Measurements from ENCODE around the gene FBXW7.
A peak's percentile ranks its signal among the peaks of the same experiment; 100 is the strongest.

FBXW7 gene

GRCh38 chr4:152508818-152509217 lies 27.1 kb downstream of the FBXW7 start:
- DNase-seq = no peak

- no peak for DNase-seq
These were observed 27.5 kb downstream of the FBXW7 start for GRCh38 chr4:152508386-152508785.

GRCh38 chr4:152503653-152504290 lies 32.1 kb downstream of the FBXW7 start:
- DNase-seq = no peak

- DNase-seq = no peak
These were observed 33.9 kb downstream of the FBXW7 start for GRCh38 chr4:152501846-152502536.

- DNase-seq = peak; percentile 6
These were observed 35.0 kb downstream of the FBXW7 start for GRCh38 chr4:152500800-152501434.

GRCh38 chr4:152500275-152500674 lies 35.6 kb downstream of the FBXW7 start:
- no peak for DNase-seq

DNA sequence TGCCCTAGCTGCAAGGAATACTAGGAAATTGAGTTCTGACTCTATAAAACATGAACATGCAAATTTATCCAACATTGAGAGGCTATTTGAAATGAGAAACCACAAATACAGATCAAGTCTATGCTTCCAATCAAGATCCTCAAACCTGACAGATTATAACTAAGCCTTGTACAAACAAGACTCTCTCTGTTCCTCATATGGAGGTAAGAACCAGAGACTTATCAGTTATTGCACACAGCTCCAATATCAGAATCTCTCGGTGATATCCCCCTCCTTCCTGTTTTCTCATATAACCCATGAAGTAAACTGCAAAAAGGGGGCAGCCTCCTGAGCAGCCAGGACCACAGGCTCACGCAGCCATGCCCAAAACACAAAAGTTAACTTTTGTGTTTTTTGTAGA lies 36.5 kb downstream of the FBXW7 start:
- no peak for DNase-seq

GRCh38 chr4:152494020-152494419 lies 41.9 kb downstream of the FBXW7 start:
- no peak for DNase-seq

DNA sequence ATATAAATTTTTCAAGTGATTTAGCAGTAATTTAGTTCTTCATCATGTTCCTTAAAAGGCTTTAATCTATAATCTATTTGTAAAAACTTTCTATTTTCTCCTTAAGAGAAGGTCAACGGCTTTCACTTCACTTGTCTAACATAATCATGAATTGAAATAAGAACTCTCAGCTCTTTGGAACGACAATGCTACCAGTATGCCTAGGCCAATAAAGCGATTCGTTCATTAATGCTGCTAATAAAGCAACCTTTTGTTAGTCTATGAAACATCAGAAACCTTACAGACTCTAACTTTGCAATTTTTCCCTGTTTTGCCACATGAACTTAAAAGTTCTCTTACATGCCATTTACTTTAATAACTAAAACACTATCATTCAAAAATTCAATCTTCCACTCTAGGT lies 47.6 kb downstream of the FBXW7 start:
- no peak for DNase-seq

GRCh38 chr4:152486429-152487389 lies 49.2 kb downstream of the FBXW7 start:
- no peak for DNase-seq

GRCh38 chr4:152485726-152486276 lies 50.1 kb downstream of the FBXW7 start:
- no peak for DNase-seq

DNA sequence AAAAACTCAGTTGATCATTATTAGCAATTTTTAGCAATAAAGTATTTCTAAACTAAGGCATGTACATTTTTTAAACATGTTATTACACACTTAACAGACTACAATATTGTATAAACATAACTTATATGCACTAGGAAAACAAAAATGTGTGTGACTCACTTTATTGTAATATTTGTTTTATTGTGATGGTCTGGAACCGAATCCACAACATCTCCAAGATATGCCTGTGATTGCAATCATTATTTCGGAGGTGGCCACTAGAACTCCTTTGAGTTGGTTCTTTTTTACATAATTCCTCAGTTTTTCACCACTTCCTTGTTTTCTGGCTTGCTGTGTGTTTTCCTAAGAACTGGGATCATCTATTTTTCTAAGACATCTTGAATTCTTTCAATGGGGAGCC lies 53.7 kb downstream of the FBXW7 start:
- no peak for DNase-seq

GRCh38 chr4:152480901-152481300 lies 55.0 kb downstream of the FBXW7 start:
- DNase-seq = no peak

GRCh38 chr4:152480326-152480725 lies 55.6 kb downstream of the FBXW7 start:
- DNase-seq = no peak

DNA sequence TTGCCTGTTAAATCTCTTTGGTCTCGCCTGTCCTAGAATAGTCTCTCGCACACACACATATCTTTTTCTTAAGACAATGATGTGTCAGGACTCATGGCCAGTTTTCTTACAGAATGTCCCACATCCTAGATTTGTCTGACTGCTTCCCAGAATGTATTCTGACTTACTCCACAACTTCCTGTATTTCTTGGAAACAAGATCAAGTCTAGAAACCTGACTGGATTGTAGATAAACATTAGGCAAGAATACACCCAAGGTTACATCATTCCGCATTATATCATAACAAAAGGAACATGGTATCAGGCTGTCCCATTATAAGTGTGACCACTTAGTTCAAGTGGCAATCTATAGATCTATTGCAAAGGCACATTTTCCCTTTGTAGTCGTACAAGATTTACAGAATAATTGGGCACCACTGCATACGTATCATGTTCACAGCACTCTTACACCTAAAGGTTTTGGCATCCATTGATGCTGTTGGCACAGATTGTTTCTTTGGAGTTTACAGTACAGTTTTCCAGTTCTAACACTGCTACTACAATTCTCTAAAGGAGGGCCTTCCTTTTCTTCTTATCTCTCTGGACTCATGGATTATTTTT lies 56.4 kb downstream of the FBXW7 start:
- DNase-seq = no peak

DNA sequence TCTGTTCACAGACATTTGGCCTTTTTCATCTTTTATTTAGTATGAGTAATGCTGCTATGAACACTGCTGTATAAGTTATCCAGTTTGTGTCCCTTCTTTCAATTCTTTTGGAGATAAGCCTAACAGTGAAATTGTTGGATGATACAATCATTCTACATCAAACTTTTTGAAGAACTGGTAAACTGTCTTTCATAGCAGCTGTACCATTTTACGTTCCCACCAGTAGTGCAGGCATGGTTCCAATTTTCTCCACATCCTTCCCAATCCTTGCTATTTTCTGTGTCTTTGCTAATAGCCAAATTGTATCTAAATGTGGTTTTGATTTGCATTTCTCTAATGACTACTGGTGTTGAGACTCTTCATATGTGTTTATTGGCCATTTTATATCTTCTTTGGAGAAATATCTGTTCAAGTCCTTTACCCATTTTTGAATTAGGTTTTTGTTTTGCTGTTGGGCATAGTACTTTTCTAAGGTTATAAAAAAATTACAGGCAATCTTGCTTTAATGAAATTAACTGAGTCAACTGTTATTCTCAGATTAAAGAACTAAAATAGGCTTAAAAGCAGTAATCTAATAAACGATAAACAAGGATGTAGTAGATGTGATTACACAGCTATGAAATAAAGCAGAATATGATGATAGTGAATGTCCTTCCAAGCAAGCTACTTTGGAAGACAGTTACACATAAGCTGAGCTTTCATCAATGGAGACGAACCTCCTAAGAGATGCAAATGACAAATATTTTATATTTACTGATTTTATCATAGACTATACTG lies 57.2 kb downstream of the FBXW7 start:
- DNase-seq = no peak

DNA sequence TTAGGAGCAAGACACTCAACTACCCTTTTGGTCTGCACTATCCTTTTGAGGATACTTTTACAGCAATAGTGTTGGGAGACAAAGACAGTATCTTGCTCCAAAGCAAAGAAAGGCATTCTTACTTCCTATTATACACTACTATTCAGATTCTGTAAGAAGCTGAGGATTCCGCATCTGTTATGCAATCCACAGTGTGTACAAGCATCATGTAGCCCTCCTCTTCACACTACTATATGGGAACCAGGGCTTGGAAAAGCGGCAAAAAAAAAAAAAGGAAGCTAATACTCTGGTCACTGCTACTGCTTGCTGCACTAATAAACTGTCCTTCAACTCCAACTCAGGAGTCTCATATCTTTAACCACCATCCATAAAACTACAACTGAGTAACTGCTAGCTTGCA lies 59.1 kb downstream of the FBXW7 start:
- no peak for DNase-seq

DNA sequence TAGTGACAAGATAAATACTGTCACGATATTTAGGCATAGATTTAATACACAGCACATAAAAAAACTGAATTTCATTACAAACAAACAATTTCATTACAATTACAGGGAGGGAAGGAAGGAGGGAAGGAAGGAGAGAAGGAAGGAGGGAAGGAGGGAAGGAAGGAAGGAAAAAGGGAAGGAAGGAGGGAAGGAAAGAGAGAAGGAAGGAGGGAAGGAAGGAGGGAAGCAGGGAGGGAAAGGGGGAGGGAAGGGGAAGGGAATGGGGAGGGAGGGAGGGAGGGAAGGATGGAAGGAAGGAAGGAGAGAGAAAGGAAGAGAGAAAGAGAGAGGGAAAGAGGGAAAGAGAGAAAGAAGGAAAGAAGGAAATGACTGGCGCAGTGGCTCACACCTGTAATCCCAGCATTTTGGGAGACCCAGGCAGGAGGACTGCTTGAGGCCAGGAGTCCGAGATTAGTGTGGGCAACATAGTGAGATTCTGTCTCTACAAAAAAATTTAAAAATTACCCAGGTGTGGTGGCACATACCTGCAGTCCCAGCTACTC lies 64.6 kb downstream of the FBXW7 start:
- DNase-seq = no peak

- no peak for DNase-seq
These were observed 67.5 kb downstream of the FBXW7 start for GRCh38 chr4:152468408-152468807.

DNA sequence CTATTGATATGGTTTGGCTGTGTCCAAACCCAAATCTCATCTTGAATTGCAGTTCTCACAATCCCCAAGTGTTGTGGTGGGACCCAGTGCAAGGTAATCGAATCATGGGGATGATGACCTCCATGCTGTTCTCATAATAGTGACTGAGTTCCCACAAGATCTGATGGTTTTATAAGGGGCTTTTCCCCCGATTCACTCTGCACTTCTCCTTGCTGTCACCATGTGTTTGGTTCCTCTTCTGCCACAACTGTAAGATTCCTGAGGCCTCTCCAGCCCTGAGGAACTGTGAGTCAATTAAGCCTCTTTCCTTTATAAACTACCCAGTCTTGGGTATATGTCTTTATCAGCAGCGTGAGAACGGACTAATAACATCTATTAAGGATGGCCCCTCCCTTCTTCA lies 68.8 kb downstream of the FBXW7 start:
- no peak for DNase-seq
